ENCODE results near the gene OSTM1. TPM values are rescaled to one million over a fixed set of nuclear protein-coding genes. Genes with fewer than 3 reads are reported as not detected.

Gene OSTM1
- total and polyA plus RNA-seq, 2 of the 8 experiments (the other 6 are each of a cell fraction or from before 2014, with no cell fraction given): 17.7 to 26.1 TPM

GRCh38 chr6:108005961-108006360 is 68.6 kb downstream of the OSTM1 start:
- Histone ChIP-seq H2BK5ac (ENCODE audit: low read depth, low read length) (no peak overlapping the region), H2BK15ac (ENCODE audit: low read length) (no peak overlapping the region), H3K23ac (ENCODE audit: insufficient read length) (no peak overlapping the region), H4K91ac (replicated peaks; ENCODE audit: insufficient read length, low read length) (no peak overlapping the region), H3K9me3 (ENCODE audit: insufficient read depth in 2 of 2, low read depth in 1 of 2, low read length in 1 of 2) (peaks cover 20 to 23% of the 10 kb centered on the region in 2 experiments), H3K79me1 (ENCODE audit: low read depth, low read length) (no peaks in the 10 kb centered on the region), H3K4me1 (replicated peaks in 1 of 4; ENCODE audit: control insufficient read depth in 3 of 4, insufficient read depth in 4 of 4, low read length in 3 of 4) (peaks cover 2 to 4% (median 2%) of the 10 kb centered on the region in 4 experiments; a peak in 2 of 7 replicates), H3K18ac (ENCODE audit: extremely low read depth, low read length) (no peak overlapping the region), H3K4ac (replicated peaks; ENCODE audit: insufficient read length, low read depth, low read length) (no peak overlapping the region), H3K4me3 (ENCODE audit: extremely low read depth in 1 of 4, insufficient read depth in 2 of 4, low read depth in 3 of 4, low read length in 4 of 4) (no peak overlapping the region), H3K4me2 (ENCODE audit: insufficient read depth in 1 of 2, low read depth in 2 of 2, low read length in 2 of 2) (no peak overlapping the region), H2BK12ac (ENCODE audit: low read depth, low read length) (no peak overlapping the region), H3K9ac (replicated peaks in 1 of 4; ENCODE audit: extremely low read depth in 1 of 4, low read depth in 3 of 4, low read length in 3 of 4) (no peak overlapping the region), H3K36me3 (ENCODE audit: control insufficient read depth in 2 of 4, insufficient read depth in 4 of 4, low read length in 3 of 4) (no peaks in the 10 kb centered on the region), H3K79me2 (ENCODE audit: control insufficient read depth in 1 of 2, insufficient read depth in 2 of 2, low read length in 2 of 2) (no peaks in the 10 kb centered on the region), H4K20me1 (replicated peaks in 1 of 2; ENCODE audit: control insufficient read depth in 1 of 2, insufficient read depth in 2 of 2, low read length in 2 of 2) (no peaks in the 10 kb centered on the region), H4K5ac (ENCODE audit: insufficient read length, low read depth, low read length) (no peak overlapping the region), H3K27me3 (replicated peaks in 1 of 4; ENCODE audit: control insufficient read depth in 3 of 4, extremely low read depth in 1 of 4, insufficient read depth in 3 of 4, low read length in 3 of 4) (no peaks in the 10 kb centered on the region), H4K8ac (ENCODE audit: extremely low read depth, insufficient read depth, low read length) (no peak overlapping the region), H3K56ac (replicated peaks; ENCODE audit: insufficient read length, low read depth, low read length) (no peak overlapping the region), H3K14ac (ENCODE audit: insufficient read length) (no peak overlapping the region), H2BK120ac (replicated peaks; ENCODE audit: low read depth, low read length) (no peak overlapping the region), H2AK5ac (ENCODE audit: low read depth, low read length) (no peak overlapping the region), H2BK20ac (ENCODE audit: low read length) (no peak overlapping the region), H3K23me2 (ENCODE audit: low read depth, low read length) (no peaks in the 10 kb centered on the region), H3K27ac (ENCODE audit: low read depth, low read length) (no peak overlapping the region), H2AFZ (ENCODE audit: low read length) (no peak overlapping the region)
- 89% methylated on average over 3 of the region's 3 CpGs; no CpG with 5 or more reads in 1 of the 2 experiments for whole genome bisulfite sequencing, 2 experiments (ENCODE audit: extremely low coverage in 1 of 2, insufficient coverage in 1 of 2, insufficient read length in 1 of 2, insufficient replicate concordance in 2 of 2, low coverage in 1 of 2, low lambda C conversion rate in 2 of 2, missing lambda C conversion rate in 1 of 2)
- no peak for DNase-seq (ENCODE audit: low read depth in 1 of 2, low spot score in 2 of 2)
- CTCF ChIA-PET (ENCODE audit: partially characterized antibody): interaction anchor here (0.7 kb wide), 1 partner anchor 166 kb away, joined by 3 read pairs; no protein-coding TSS in a partner anchor
- TF ChIP-seq KDM4A (IDR thresholded peaks at IDR 0.05; ENCODE audit: low read depth, low read length, severe bottlenecking): no peak
- TF ChIP-seq MAFK (IDR thresholded peaks at IDR 0.05; ENCODE audit: low read depth, low read length): no peak
- no peak for TF ChIP-seq ZNF274 (IDR thresholded peaks at IDR 0.05; ENCODE audit: borderline replicate concordance, extremely low read depth, low read length)
- no peak for TF ChIP-seq E2F6 (IDR thresholded peaks at IDR 0.05)
- TF ChIP-seq TBP (IDR thresholded peaks at IDR 0.05; ENCODE audit: low read depth, low read length): no peak
- no peak for TF ChIP-seq RXRA (IDR thresholded peaks at IDR 0.05; ENCODE audit: insufficient read depth, low read depth, low read length)
- TF ChIP-seq POLR2A (IDR thresholded peaks at IDR 0.05; ENCODE audit: control extremely low read depth in 1 of 2, low read depth in 2 of 2, low read length in 2 of 2): no peak
- TF ChIP-seq KDM1A (IDR thresholded peaks at IDR 0.05; ENCODE audit: borderline replicate concordance, low read length): no peak
- no peak for TF ChIP-seq MAX (IDR thresholded peaks at IDR 0.05)
- no peak for TF ChIP-seq POU5F1 (IDR thresholded peaks at IDR 0.05; ENCODE audit: low read depth, low read length)
- no peak for TF ChIP-seq SP1 (IDR thresholded peaks at IDR 0.05; ENCODE audit: low read depth, low read length)
- no peak for TF ChIP-seq TEAD4 (IDR thresholded peaks at IDR 0.05; ENCODE audit: low read depth, low read length)
- no peak for TF ChIP-seq JUN (IDR thresholded peaks at IDR 0.05; ENCODE audit: low read depth, low read length)
- TF ChIP-seq RNF2 (IDR thresholded peaks at IDR 0.05; ENCODE audit: borderline replicate concordance, low read depth, low read length, missing control alignments, poor library complexity, severe bottlenecking): no peak
- no peak for TF ChIP-seq YY1 (IDR thresholded peaks at IDR 0.05; ENCODE audit: low read depth, low read length)
- POLR2A ChIA-PET (ENCODE audit: partially characterized antibody): no interaction called here
- no peak for FAIRE-seq
